ENCODE results near the gene MUC5AC.

Gene MUC5AC

GRCh38 chr11:1229471-1230120 is 71.8 kb downstream of the MUC5AC start:
- TF ChIP-seq CTCF (IDR thresholded peaks at IDR 0.05; ENCODE audit: low read depth, low read length), result no peak
- no peak overlapping the region for H3K4me3 ChIP-seq (ENCODE audit: low read depth, low read length)

GRCh38 chr11:1230121-1230455 is 72.3 kb downstream of the MUC5AC start:
- no peak overlapping the region for H3K4me3 ChIP-seq (ENCODE audit: low read depth, low read length)
- TF ChIP-seq CTCF (IDR thresholded peaks at IDR 0.05; ENCODE audit: low read depth, low read length), result no peak

- no peak for TF ChIP-seq CTCF (IDR thresholded peaks at IDR 0.05; ENCODE audit: low read depth, low read length)
- H3K4me3 ChIP-seq (ENCODE audit: low read depth, low read length), result no peak overlapping the region
Measured at GRCh38 chr11:1230456-1231395, 73.0 kb downstream of the MUC5AC start.

GRCh38 chr11:1231396-1232020 is 73.8 kb downstream of the MUC5AC start:
- no peak for TF ChIP-seq CTCF (IDR thresholded peaks at IDR 0.05; ENCODE audit: low read depth, low read length)
- H3K4me3 ChIP-seq (ENCODE audit: low read depth, low read length), result no peak overlapping the region

GRCh38 chr11:1232021-1232882 is 74.5 kb downstream of the MUC5AC start:
- no peak for TF ChIP-seq CTCF (IDR thresholded peaks at IDR 0.05; ENCODE audit: low read depth, low read length)

GRCh38 chr11:1232883-1233321 is 75.1 kb downstream of the MUC5AC start:
- TF ChIP-seq CTCF (IDR thresholded peaks at IDR 0.05; ENCODE audit: low read depth, low read length), result no peak
- no peak overlapping the region for H3K4me3 ChIP-seq (ENCODE audit: low read depth, low read length)

More at GRCh38 chr11:1232021-1232882, 74.5 kb downstream of the MUC5AC start:
- H3K4me3 ChIP-seq (ENCODE audit: low read depth, low read length), result no peak overlapping the region
